Superior temporal gyrus (tissue), 1 donor: ENCODE measurements around the gene CACNG8.
A peak's percentile ranks its signal among the peaks of the same experiment; 100 is the strongest.

Source experiments
- DNase-seq: peaks from one replicate; pipeline ENCODE4 v3.0.0-alpha.2; 2016; ENCODE audit errors: extremely low spot score

CACNG8 gene

GRCh38 chr19:53992211-53992610 lies 29.5 kb downstream of the CACNG8 start:
- no peak for DNase-seq

GRCh38 chr19:53992815-53993214 lies 30.1 kb downstream of the CACNG8 start:
- DNase-seq: no peak

GRCh38 chr19:53993448-53993847 lies 30.7 kb downstream of the CACNG8 start:
- DNase-seq: no peak

GRCh38 chr19:53994811-53995210 lies 32.1 kb downstream of the CACNG8 start:
- no peak for DNase-seq

- no peak for DNase-seq
Observed at GRCh38 chr19:53998223-53998622, 35.5 kb downstream of the CACNG8 start.

GRCh38 chr19:53999694-54000093 lies 37.0 kb downstream of the CACNG8 start:
- no peak for DNase-seq

GRCh38 chr19:54001496-54001895 lies 38.8 kb downstream of the CACNG8 start:
- no peak for DNase-seq

- no peak for DNase-seq
Observed at GRCh38 chr19:54002495-54003315, 40.0 kb downstream of the CACNG8 start.

GRCh38 chr19:54009440-54009839 lies 46.7 kb downstream of the CACNG8 start:
- no peak for DNase-seq

- DNase-seq: no peak
Observed at GRCh38 chr19:54010474-54010873, 47.7 kb downstream of the CACNG8 start.

- no peak for DNase-seq
Observed at GRCh38 chr19:54011507-54012211, 48.9 kb downstream of the CACNG8 start.

GRCh38 chr19:54013866-54014265 lies 51.1 kb downstream of the CACNG8 start:
- no peak for DNase-seq

- no peak for DNase-seq
Observed at GRCh38 chr19:54014920-54015560, 52.3 kb downstream of the CACNG8 start.

- DNase-seq: no peak
Observed at GRCh38 chr19:54017261-54017660, 54.5 kb downstream of the CACNG8 start.

GRCh38 chr19:54021363-54021762 lies 58.6 kb downstream of the CACNG8 start:
- no peak for DNase-seq

- no peak for DNase-seq
Observed at GRCh38 chr19:54021932-54022331, 59.2 kb downstream of the CACNG8 start.

GRCh38 chr19:54023191-54023590 lies 60.5 kb downstream of the CACNG8 start:
- no peak for DNase-seq

GRCh38 chr19:54024660-54025059 lies 61.9 kb downstream of the CACNG8 start:
- DNase-seq: no peak

GRCh38 chr19:54026656-54027055 lies 63.9 kb downstream of the CACNG8 start:
- no peak for DNase-seq

- DNase-seq: no peak
Observed at GRCh38 chr19:54029301-54029700, 66.6 kb downstream of the CACNG8 start.

GRCh38 chr19:54029930-54030490 lies 67.3 kb downstream of the CACNG8 start:
- DNase-seq: peak; percentile 81

GRCh38 chr19:54030895-54031586 lies 68.3 kb downstream of the CACNG8 start:
- DNase-seq: no peak
